ENCODE data around the gene HADHB.
A peak's percentile ranks its signal among the peaks of the same experiment; 100 is the strongest.

The HADHB gene

GRCh38 chr2:26244309-26245230 lies at the start of gene HADHB, which contains the start of gene HADHA:
TSS of gene HADHB (plus strand) at chr2:26244939. CDS start at chr2:26254255, 9,316 bp downstream.
TSS of gene HADHA (minus strand) at chr2:26244632. CDS start at chr2:26244596, 36 bp downstream.
- Histone ChIP-seq H3K4me3 (ENCODE audit: severe bottlenecking) (peak within 1 kb of the TSS; percentile 74), H3K9me3 (ENCODE audit: severe bottlenecking) (no peaks in the 10 kb centered on the region), H3K27me3 (ENCODE audit: insufficient read depth, poor library complexity, severe bottlenecking) (no peaks in the 10 kb centered on the region), H3K4me1 (ENCODE audit: insufficient read depth, poor library complexity, severe bottlenecking) (peaks cover 24% of the 10 kb centered on the region), H3K27ac (ENCODE audit: poor library complexity, severe bottlenecking) (peak within 1 kb of the TSS; percentile 67), H3K36me3 (ENCODE audit: low read depth) (no peaks in the 10 kb centered on the region)
- TF ChIP-seq CTCF (IDR thresholded peaks at IDR 0.05; ENCODE audit: poor library complexity, severe bottlenecking) = peak; percentile 0
- ATAC-seq (ENCODE audit: low read depth) (peak; percentile 89), DNase-seq (ENCODE audit: low spot score) (peak; percentile 90)

GRCh38 chr2:26195040-26195984 lies 49.4 kb upstream of the HADHB start:
- no peak for TF ChIP-seq CTCF (IDR thresholded peaks at IDR 0.05; ENCODE audit: poor library complexity, severe bottlenecking)
- H3K36me3 ChIP-seq (ENCODE audit: low read depth) = peaks cover 84% of the 10 kb centered on the region
- DNase-seq (ENCODE audit: low spot score) = no peak

GRCh38 chr2:26196683-26197418 lies 47.9 kb upstream of the HADHB start:
- no peak overlapping the region for H3K27ac ChIP-seq (ENCODE audit: poor library complexity, severe bottlenecking)
- TF ChIP-seq CTCF (IDR thresholded peaks at IDR 0.05; ENCODE audit: poor library complexity, severe bottlenecking) = no peak
- no peak for ATAC-seq (ENCODE audit: low read depth)
- H3K36me3 ChIP-seq (ENCODE audit: low read depth) = peaks cover 87% of the 10 kb centered on the region
- no peak for DNase-seq (ENCODE audit: low spot score)
- H3K4me3 ChIP-seq (ENCODE audit: severe bottlenecking) = no peak overlapping the region
- no peaks in the 10 kb centered on the region for H3K27me3 ChIP-seq (ENCODE audit: insufficient read depth, poor library complexity, severe bottlenecking)
- no peaks in the 10 kb centered on the region for H3K9me3 ChIP-seq (ENCODE audit: severe bottlenecking)
- H3K4me1 ChIP-seq (ENCODE audit: insufficient read depth, poor library complexity, severe bottlenecking) = no peaks in the 10 kb centered on the region

More at GRCh38 chr2:26195040-26195984, 49.4 kb upstream of the HADHB start:
- no peaks in the 10 kb centered on the region for H3K4me1 ChIP-seq (ENCODE audit: insufficient read depth, poor library complexity, severe bottlenecking)
- no peak overlapping the region for H3K27ac ChIP-seq (ENCODE audit: poor library complexity, severe bottlenecking)
- H3K9me3 ChIP-seq (ENCODE audit: severe bottlenecking) = no peaks in the 10 kb centered on the region
- no peak for ATAC-seq (ENCODE audit: low read depth)
- no peaks in the 10 kb centered on the region for H3K27me3 ChIP-seq (ENCODE audit: insufficient read depth, poor library complexity, severe bottlenecking)
- H3K4me3 ChIP-seq (ENCODE audit: severe bottlenecking) = no peak overlapping the region

GRCh38 chr2:26197516-26197915 lies 47.2 kb upstream of the HADHB start:
- Histone ChIP-seq H3K27ac (ENCODE audit: poor library complexity, severe bottlenecking) (no peak overlapping the region), H3K4me1 (ENCODE audit: insufficient read depth, poor library complexity, severe bottlenecking) (no peaks in the 10 kb centered on the region), H3K27me3 (ENCODE audit: insufficient read depth, poor library complexity, severe bottlenecking) (no peaks in the 10 kb centered on the region), H3K4me3 (ENCODE audit: severe bottlenecking) (no peak overlapping the region), H3K9me3 (ENCODE audit: severe bottlenecking) (no peaks in the 10 kb centered on the region), H3K36me3 (ENCODE audit: low read depth) (peaks cover 90% of the 10 kb centered on the region)
- TF ChIP-seq CTCF (IDR thresholded peaks at IDR 0.05; ENCODE audit: poor library complexity, severe bottlenecking) = no peak
- DNase-seq (ENCODE audit: low spot score) = no peak
- ATAC-seq (ENCODE audit: low read depth) = no peak
